Epithelial cell of proximal tubule (primary cell): ENCODE measurements around the gene SLC1A5. TPM values are rescaled to one million over a fixed set of nuclear protein-coding genes. Genes with fewer than 3 reads are reported as not detected.

ENCODE experiments used
- DNase-seq: peaks from one replicate; pipeline ENCODE4 v3.0.0-alpha.2; 2011; ENCODE audit warnings: low read depth
- H3K4me3 ChIP-seq: 2 replicates; pipeline ENCODE4 v1.5.1; 2011; ENCODE audit warnings: low read depth, mild to moderate bottlenecking, low read length
- CTCF ChIP-seq: conservative IDR thresholded peaks from 2 replicates; pipeline ENCODE4 v1.5.1; 2012; ENCODE audit warnings: low read depth, mild to moderate bottlenecking, low read length
- total RNA-seq: library from RNA; depleted of rRNA; stranded (reverse); fragments of >200 nt; gene quantifications from 2 replicates; pipeline ENCODE4 v1.2.3, GENCODE V29; 2015

The SLC1A5 gene
- total RNA-seq, 1 donor from 2014 or later, result 85.1 TPM

GRCh38 chr19:46756544-46756888 lies 31.9 kb downstream of the SLC1A5 start:
- no peak for DNase-seq
- TF ChIP-seq CTCF, result no peak
- H3K4me3 ChIP-seq, result no peak overlapping the region

GRCh38 chr19:46755853-46756543 lies 32.4 kb downstream of the SLC1A5 start:
- DNase-seq, result no peak
- TF ChIP-seq CTCF, result no peak
- H3K4me3 ChIP-seq, result no peak overlapping the region

DNA sequence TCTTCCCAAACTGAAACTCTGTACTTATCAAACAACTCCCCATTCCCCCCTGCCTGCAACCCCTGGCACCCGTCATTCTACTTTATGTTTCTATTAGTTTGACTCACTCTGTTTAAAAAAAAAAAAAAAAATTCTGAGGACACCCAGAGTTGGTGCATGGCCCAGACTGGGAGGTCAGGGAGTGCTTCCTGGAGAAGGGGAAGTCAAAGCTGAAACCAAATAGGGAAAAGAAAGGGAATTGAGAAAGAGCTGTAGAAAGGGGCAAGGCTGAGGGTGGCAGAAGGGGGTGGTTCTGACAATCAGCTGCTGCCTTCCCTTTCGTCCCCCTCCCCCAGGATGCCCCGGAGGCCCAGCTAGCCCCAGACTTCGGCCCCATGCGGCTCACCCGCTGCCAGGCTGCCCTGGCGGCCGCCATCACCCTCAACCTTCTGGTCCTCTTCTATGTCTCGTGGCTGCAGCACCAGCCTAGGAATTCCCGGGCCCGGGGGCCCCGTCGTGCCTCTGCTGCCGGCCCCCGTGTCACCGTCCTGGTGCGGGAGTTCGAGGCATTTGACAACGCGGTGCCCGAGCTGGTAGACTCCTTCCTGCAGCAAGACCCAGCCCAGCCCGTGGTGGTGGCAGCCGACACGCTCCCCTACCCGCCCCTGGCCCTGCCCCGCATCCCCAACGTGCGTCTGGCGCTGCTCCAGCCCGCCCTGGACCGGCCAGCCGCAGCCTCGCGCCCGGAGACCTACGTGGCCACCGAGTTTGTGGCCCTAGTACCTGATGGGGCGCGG lies 33.1 kb downstream of the SLC1A5 start:
- no peak for DNase-seq
- no peak overlapping the region for H3K4me3 ChIP-seq
- TF ChIP-seq CTCF, result no peak

DNA sequence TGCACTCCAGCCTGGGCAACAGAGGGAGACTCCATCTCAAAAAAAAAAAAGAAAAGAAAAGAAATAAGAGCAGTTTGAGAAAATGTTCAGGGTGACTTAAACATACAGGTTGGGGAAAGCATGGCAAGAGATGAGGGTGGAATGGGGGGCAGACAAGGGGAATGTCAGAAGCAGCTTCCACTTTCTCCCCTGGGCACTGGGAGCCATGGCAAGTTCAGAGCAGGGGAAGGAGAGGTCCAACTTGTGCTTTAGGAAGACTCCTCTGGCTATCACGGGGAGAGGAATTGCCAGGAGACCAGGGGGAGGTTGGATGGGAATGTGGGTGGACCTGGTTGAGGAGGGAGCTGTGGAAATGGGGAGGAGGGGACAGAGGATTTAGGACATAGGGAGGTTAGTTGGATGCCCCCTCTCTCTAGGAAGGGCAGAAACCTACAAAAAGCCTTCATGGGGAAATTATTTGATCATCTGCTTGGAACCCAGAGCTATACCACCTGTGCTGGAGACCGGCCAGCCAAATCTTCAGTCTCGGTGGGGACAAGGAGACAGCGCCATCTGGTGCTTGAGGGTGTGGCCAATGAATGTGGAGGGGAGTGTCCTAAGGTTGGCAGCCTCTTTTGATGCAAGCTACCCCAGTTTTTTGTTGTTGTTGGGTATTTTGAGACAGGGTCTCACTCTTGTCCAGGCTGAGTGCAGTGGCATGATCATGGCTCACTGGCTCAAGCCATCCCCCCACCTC lies 34.8 kb downstream of the SLC1A5 start:
- peak; percentile 57 for TF ChIP-seq CTCF
- DNase-seq, result no peak

DNA sequence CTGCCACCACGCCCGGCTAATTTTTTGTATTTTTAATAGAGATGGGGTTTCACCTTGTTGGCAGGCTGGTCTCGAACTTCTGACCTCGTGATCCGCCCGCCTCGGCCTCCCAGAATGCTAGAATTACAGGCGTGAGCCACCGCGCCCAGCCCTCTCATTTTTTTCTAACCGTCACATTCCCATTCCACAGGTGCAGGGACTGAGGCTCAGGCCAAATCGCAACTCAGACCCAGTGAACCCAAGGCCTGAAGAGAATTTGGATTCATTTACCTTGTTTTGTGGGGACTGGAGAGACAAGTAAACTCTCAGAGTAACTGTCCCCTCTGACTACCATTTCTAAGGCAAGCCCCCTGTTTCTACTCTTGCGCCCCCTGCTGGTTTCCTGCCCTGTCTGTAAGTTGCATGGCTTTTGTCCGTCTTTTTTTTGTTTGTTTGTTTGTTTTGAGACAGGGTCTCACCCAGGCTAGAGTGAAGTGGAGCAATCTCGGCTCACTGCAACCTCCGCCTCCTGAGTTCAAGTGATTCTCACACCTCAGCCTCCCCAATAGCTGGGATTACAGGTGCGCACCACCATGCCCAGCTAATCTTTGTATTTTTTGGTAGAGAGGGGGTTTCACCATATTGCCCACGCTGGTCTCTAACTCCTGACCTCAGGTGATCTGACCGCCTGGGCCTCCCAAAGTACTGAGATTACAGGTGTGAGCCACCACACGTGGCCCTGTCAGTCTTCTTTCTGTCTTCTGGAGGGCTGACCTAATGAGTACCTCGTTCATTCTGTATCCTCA lies 39.9 kb downstream of the SLC1A5 start:
- no peak for DNase-seq

More for the DNA sequence above, 34.8 kb downstream of the SLC1A5 start:
- H3K4me3 ChIP-seq, result no peak overlapping the region

More for the DNA sequence above, 39.9 kb downstream of the SLC1A5 start:
- TF ChIP-seq CTCF, result peak; percentile 88
- no peak overlapping the region for H3K4me3 ChIP-seq
